HCT116 (cell line): Measurements from ENCODE around the gene FAM83D. TPM values are rescaled to one million over a fixed set of nuclear protein-coding genes. Genes with fewer than 3 reads are reported as not detected.

ENCODE experiments used
- ATAC-seq: fragments of 200-7000 bp; cut with Tn5 transposase; 2 replicates; pipeline ENCODE4 v1.9.1; 2020; ENCODE audit warnings: mild to moderate bottlenecking, moderate library complexity
- BruUV-seq: library from RNA; stranded (reverse); fragments of 400-500 nt; replicated peaks from 2 replicates; lab custom pipeline; 2021; lab: Mats Ljungman, UMichigan
- CTCF ChIA-PET: fragments of 300-600 bp; sonication (Branson Sonifier 250); formaldehyde crosslinking; loops from one replicate; lab custom pipeline; 2021; ENCODE audit warnings: antibody characterized with exemption; lab: Charles Lee
- POLR2A ChIA-PET: fragments of 300-600, 350-600 bp; sonication (Branson Sonifier 250); formaldehyde crosslinking; loops from one replicate; lab custom pipeline; 2021; ENCODE audit warnings: antibody characterized with exemption; lab: Charles Lee
- RAD21 ChIA-PET, 2 experiments: fragments of 300-600 bp; sonication (Branson Sonifier 250); formaldehyde crosslinking; loops; one replicate each; lab custom pipeline; 2023; ENCODE audit warnings: low total read pairs in 2 of 2; ENCODE audit not compliant: uncharacterized antibody in 2 of 2, unreplicated experiment in 2 of 2, low non-redundant PET in 1 of 2; lab: Charles Lee
- DNase-seq: peaks from one replicate; pipeline ENCODE4 v3.0.0-alpha.2; 2010; ENCODE audit warnings: low read depth, low spot score
- H2AFZ ChIP-seq: fragments of 200-600 bp; shearing (Covaris generic), sonication (generic); 2 replicates; pipeline ENCODE4 v1.6.1; 2017; ENCODE audit warnings: low read depth, mixed run types, mixed read lengths, antibody characterized with exemption, low read length; ENCODE audit not compliant: poor library complexity, severe bottlenecking
- H3K27ac ChIP-seq: 2 replicates; pipeline ENCODE4 v1.5.1; 2012; ENCODE audit warnings: low read depth, low read length
- H3K27me3 ChIP-seq: fragments of 200-600 bp; sonication (generic); 2 replicates; pipeline ENCODE4 v1.6.1; 2016; ENCODE audit warnings: mixed run types, low read length, mixed read lengths; ENCODE audit not compliant: insufficient read depth
- H3K36me3 ChIP-seq, 2 experiments: fragments of 200-500 bp in 1 of 2; fragments of 200-600 bp in 1 of 2; sonication (Bioruptor generic) in 1 of 2; sonication (generic) in 1 of 2; 2 replicates each; pipeline versions ENCODE4 v1.5.1 to v1.6.1; 2014 to 2016; ENCODE audit warnings: low read length in 2 of 2, inconsistent platforms in 1 of 2, mixed read lengths in 1 of 2, mixed run types in 1 of 2; ENCODE audit not compliant: insufficient read depth in 2 of 2, control insufficient read depth in 1 of 2
- H3K4me1 ChIP-seq, 2 experiments: fragments of 200-600 bp in 1 of 2; sonication (generic) in 1 of 2; 2 replicates each; pipeline versions ENCODE4 v1.5.1 to v1.6.1; 2012 to 2017; ENCODE audit warnings: low read length in 2 of 2, inconsistent platforms in 1 of 2, mild to moderate bottlenecking in 1 of 2, mixed read lengths in 1 of 2, mixed run types in 1 of 2, moderate library complexity in 1 of 2; ENCODE audit not compliant: insufficient read depth in 2 of 2, control insufficient read depth in 1 of 2
- H3K4me2 ChIP-seq: fragments of 200-600 bp; sonication (generic); 2 replicates; pipeline ENCODE4 v1.6.1; 2017; ENCODE audit warnings: mixed run types, low read length, mixed read lengths
- H3K4me3 ChIP-seq, 2 experiments: fragments of 200-600 bp in 1 of 2; sonication (generic) in 1 of 2; replicated peaks in 1 of 2; 2 replicates each; pipeline ENCODE4 v1.5.1; 2011 to 2016; ENCODE audit warnings: low read length in 2 of 2, control low read depth in 1 of 2, low read depth in 1 of 2, mild to moderate bottlenecking in 1 of 2, mixed read lengths in 1 of 2, mixed run types in 1 of 2
- H3K79me2 ChIP-seq: fragments of 200-600 bp; sonication (generic); 2 replicates; pipeline ENCODE4 v1.6.1; 2017; ENCODE audit warnings: mild to moderate bottlenecking, mixed run types, low read length, moderate library complexity, mixed read lengths; ENCODE audit not compliant: insufficient read depth
- H3K9ac ChIP-seq: fragments of 200-600 bp; sonication (generic); 2 replicates; pipeline ENCODE4 v1.6.1; 2016; ENCODE audit warnings: low read length, mixed read lengths
- H3K9me2 ChIP-seq: fragments of 200-600 bp; sonication (generic), shearing (Covaris generic); 2 replicates; pipeline ENCODE4 v1.6.1; 2017; ENCODE audit warnings: mixed run types, mild to moderate bottlenecking, moderate library complexity; ENCODE audit not compliant: insufficient read depth
- H3K9me3 ChIP-seq, 2 experiments: fragments of 200-500 bp in 1 of 2; fragments of 200-600 bp in 1 of 2; sonication (Bioruptor generic) in 1 of 2; sonication (generic) in 1 of 2; 2 replicates each; pipeline ENCODE4 v1.6.1; 2014 to 2017; ENCODE audit warnings: low read length in 2 of 2, mixed read lengths in 2 of 2, inconsistent platforms in 1 of 2, low read depth in 1 of 2, mild to moderate bottlenecking in 1 of 2, mixed run types in 1 of 2, moderate library complexity in 1 of 2; ENCODE audit not compliant: control insufficient read depth in 1 of 2, insufficient read depth in 1 of 2
- H4K20me1 ChIP-seq: fragments of 200-600 bp; sonication (generic), shearing (Covaris generic); 2 replicates; pipeline ENCODE4 v1.6.1; 2017; ENCODE audit warnings: mixed run types, mild to moderate bottlenecking, moderate library complexity; ENCODE audit not compliant: insufficient read depth
- CTCF ChIP-seq, 3 experiments: fragments of 200-600 bp in 1 of 3; sonication (generic) in 1 of 3; IDR thresholded peaks in 2 of 3; conservative IDR thresholded peaks in 1 of 3; 2 replicates each; pipeline ENCODE4 v1.5.1; 2012 to 2017; ENCODE audit warnings: low read depth in 2 of 3, low read length in 2 of 3, antibody characterized with exemption in 1 of 3, borderline replicate concordance in 1 of 3, control low read depth in 1 of 3, mild to moderate bottlenecking in 1 of 3, mixed read lengths in 1 of 3, mixed run types in 1 of 3, moderate library complexity in 1 of 3; ENCODE audit not compliant: insufficient read depth in 1 of 3
- EZH2phosphoT487 ChIP-seq: fragments of 200-600 bp; IDR thresholded peaks from 2 replicates; pipeline ENCODE4 v1.6.1; 2018; ENCODE audit warnings: antibody characterized with exemption, borderline replicate concordance
- FOSL1 ChIP-seq: IDR thresholded peaks from 2 replicates; pipeline ENCODE4 v1.6.1; 2012; ENCODE audit warnings: low read depth
- POLR2A ChIP-seq: IDR thresholded peaks from 2 replicates; pipeline ENCODE4 v1.7.0; 2011; ENCODE audit warnings: borderline replicate concordance; ENCODE audit not compliant: insufficient read depth, insufficient read length; ENCODE audit errors: extremely low read depth
- SRF ChIP-seq: IDR thresholded peaks from 2 replicates; pipeline ENCODE4 v1.6.1; 2012; ENCODE audit warnings: low read depth
- TCF7L2 ChIP-seq: IDR thresholded peaks from 2 replicates; pipeline ENCODE4 v1.7.0; 2011; ENCODE audit warnings: borderline replicate concordance, inconsistent platforms; ENCODE audit not compliant: insufficient read depth, insufficient read length; ENCODE audit errors: extremely low read depth
- intact Hi-C: fragments of 100-400 bp; cut with micrococcal nuclease; formaldehyde crosslinking; loops from 2 replicates; pipeline ENCODE4 v1.10.0; 2022
- total RNA-seq: library from RNA; stranded (reverse); gene quantifications from one replicate; pipeline ENCODE4 v1.2.1, GENCODE V29; 2021; ENCODE audit not compliant: unreplicated experiment
- TF ChIP-seq, protein P1 (sequence below): IDR thresholded peaks from 2 replicates; pipeline ENCODE4 v1.6.1; 2012
- TF ChIP-seq, protein P2 (sequence below): IDR thresholded peaks from 2 replicates; pipeline ENCODE4 v1.6.1; 2012
- TF ChIP-seq, protein P3 (sequence below): IDR thresholded peaks from 2 replicates; pipeline ENCODE4 v1.6.1; 2012; ENCODE audit warnings: low read depth

Gene FAM83D
- total RNA-seq, 1 experiment from 2014 or later, result 51.1 TPM

- TF ChIP-seq SRF (no peak), EZH2phosphoT487 (no peak)
- TF ChIP-seq, protein P1, sequence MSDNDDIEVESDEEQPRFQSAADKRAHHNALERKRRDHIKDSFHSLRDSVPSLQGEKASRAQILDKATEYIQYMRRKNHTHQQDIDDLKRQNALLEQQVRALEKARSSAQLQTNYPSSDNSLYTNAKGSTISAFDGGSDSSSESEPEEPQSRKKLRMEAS, result no peak
- Histone ChIP-seq H3K27ac (no peak overlapping the region), H3K36me3 (peaks cover 39 to 52% of the 10 kb centered on the region in 2 experiments), H3K27me3 (no peaks in the 10 kb centered on the region), H4K20me1 (no peaks in the 10 kb centered on the region; the same call in 1 of the 2 replicates), H3K4me1 (no peaks in the 10 kb centered on the region), H3K4me3 (no peak overlapping the region), H3K9ac (no peak overlapping the region), H3K79me2 (peaks cover 92% of the 10 kb centered on the region), H3K9me2 (no peaks in the 10 kb centered on the region), H3K9me3 (no peaks in the 10 kb centered on the region), H2AFZ (no peak overlapping the region), H3K4me2 (no peak overlapping the region)
- DNase-seq (no peak), ATAC-seq (no peak)
- BruUV-seq, result no TSS peak
- intact Hi-C loops, result no loop called here
- POLR2A ChIA-PET, result no interaction called here
- CTCF ChIA-PET, result no interaction called here
- RAD21 ChIA-PET, result no interaction called here
Measured at GRCh38 chr20:38945012-38945411, 18.8 kb downstream of the FAM83D start.

- Histone ChIP-seq H3K4me1 (no peaks in the 10 kb centered on the region), H3K4me2 (no peak overlapping the region), H4K20me1 (no peaks in the 10 kb centered on the region), H3K79me2 (peaks cover 80% of the 10 kb centered on the region), H3K27ac (no peak overlapping the region), H3K27me3 (no peaks in the 10 kb centered on the region), H3K9me2 (no peaks in the 10 kb centered on the region), H3K9ac (no peak overlapping the region), H3K9me3 (no peaks in the 10 kb centered on the region), H2AFZ (no peak overlapping the region), H3K36me3 (peaks cover 54 to 55% of the 10 kb centered on the region in 2 experiments), H3K4me3 (no peak overlapping the region)
- ChIA-PET POLR2A (no interaction called here), RAD21 (no interaction called here), CTCF (no interaction called here)
- TF ChIP-seq, protein P2, sequence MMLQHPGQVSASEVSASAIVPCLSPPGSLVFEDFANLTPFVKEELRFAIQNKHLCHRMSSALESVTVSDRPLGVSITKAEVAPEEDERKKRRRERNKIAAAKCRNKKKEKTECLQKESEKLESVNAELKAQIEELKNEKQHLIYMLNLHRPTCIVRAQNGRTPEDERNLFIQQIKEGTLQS, result no peak
- TF ChIP-seq FOSL1, result no peak
- TF ChIP-seq, protein P3, sequence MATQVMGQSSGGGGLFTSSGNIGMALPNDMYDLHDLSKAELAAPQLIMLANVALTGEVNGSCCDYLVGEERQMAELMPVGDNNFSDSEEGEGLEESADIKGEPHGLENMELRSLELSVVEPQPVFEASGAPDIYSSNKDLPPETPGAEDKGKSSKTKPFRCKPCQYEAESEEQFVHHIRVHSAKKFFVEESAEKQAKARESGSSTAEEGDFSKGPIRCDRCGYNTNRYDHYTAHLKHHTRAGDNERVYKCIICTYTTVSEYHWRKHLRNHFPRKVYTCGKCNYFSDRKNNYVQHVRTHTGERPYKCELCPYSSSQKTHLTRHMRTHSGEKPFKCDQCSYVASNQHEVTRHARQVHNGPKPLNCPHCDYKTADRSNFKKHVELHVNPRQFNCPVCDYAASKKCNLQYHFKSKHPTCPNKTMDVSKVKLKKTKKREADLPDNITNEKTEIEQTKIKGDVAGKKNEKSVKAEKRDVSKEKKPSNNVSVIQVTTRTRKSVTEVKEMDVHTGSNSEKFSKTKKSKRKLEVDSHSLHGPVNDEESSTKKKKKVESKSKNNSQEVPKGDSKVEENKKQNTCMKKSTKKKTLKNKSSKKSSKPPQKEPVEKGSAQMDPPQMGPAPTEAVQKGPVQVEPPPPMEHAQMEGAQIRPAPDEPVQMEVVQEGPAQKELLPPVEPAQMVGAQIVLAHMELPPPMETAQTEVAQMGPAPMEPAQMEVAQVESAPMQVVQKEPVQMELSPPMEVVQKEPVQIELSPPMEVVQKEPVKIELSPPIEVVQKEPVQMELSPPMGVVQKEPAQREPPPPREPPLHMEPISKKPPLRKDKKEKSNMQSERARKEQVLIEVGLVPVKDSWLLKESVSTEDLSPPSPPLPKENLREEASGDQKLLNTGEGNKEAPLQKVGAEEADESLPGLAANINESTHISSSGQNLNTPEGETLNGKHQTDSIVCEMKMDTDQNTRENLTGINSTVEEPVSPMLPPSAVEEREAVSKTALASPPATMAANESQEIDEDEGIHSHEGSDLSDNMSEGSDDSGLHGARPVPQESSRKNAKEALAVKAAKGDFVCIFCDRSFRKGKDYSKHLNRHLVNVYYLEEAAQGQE, result no peak
- no peak for TF ChIP-seq CTCF (IDR thresholded peaks at IDR 0.05 in 2 of 3, conservative IDR thresholded peaks at IDR 0.05 in 1 of 3; ENCODE audit: borderline replicate concordance in 1 of 3, insufficient read depth in 1 of 3, low read depth in 2 of 3, low read length in 2 of 3)
- TF ChIP-seq TCF7L2, result no peak
- TF ChIP-seq POLR2A, result no peak
- intact Hi-C loops, result no loop called here
- no TSS peak for BruUV-seq
- DNase-seq (no peak), ATAC-seq (no peak)
Measured at GRCh38 chr20:38946836-38947235, 20.6 kb downstream of the FAM83D start.
